Fibroblast of skin of right biceps (primary cell): ENCODE measurements around the gene TOX4.
"Not testable (repeated sequence)": the region's sequence is repeated elsewhere in the genome, so short reads cannot be mapped to it uniquely, and the experiment has no call there.

Experiments used
- DNase-seq: peaks from one replicate; pipeline ENCODE4 v3.0.0-alpha.2; 2013

Gene TOX4

GRCh38 chr14:21476925-21477681 lies at the start of gene TOX4, which contains the start of gene RAB2B:
Gene TOX4 (plus strand): TSS chr14:21477195. CDS start chr14:21477279, 84 bp downstream.
Gene RAB2B (minus strand): TSS chr14:21476959. CDS start chr14:21476872, 87 bp downstream.
- peak; percentile 98 for DNase-seq

- no peak for DNase-seq
Observed at GRCh38 chr14:21428930-21429329, 48.1 kb upstream of the TOX4 start.

DNA sequence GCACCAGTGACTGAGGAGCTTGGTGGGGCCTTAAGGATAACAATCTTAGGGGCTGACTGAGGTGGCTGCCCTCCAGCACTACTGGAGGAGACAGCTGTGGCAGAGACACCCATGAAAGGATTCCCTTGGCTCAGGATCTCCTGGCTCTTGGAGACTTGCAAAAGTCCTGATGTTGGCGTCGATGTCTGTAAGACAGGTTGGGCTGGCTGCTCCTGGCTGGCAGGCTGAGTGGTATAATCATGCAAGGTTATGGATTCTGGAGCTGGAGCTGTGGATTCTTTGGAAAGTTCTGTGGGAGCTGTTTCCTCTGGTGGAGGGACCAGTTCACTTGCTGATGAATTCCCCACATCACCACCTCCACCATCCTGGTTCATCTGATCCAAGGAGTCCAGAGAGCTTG lies 45.9 kb upstream of the TOX4 start:
- no peak for DNase-seq

DNA sequence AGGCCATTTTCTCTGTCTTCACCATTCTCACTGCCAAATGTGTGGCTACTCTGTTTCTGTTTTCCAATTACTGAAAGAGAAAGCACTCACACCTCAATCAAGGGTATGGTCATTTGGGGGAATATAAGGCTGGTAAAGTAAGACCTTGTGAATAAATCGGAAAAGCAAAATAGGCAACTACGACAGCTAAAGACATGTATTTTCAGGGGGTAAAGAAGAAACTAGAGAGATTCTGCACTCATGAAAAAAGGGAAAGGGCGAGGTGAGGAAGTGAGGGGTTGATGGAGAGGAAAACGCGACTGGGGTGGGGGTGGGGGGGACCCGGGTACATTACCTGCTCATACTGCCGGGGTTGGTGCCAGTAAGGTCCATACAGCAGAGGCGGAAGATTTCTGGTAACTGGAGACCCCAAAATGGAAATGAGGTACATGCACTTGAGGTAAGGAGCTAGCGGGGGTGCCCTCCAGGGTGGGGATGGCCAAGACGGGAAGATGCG lies 40.4 kb upstream of the TOX4 start:
- DNase-seq = no peak

GRCh38 chr14:21437063-21437901 lies 39.7 kb upstream of the TOX4 start:
- peak; percentile 100 for DNase-seq

- DNase-seq = no peak
Observed at GRCh38 chr14:21440859-21441258, 36.1 kb upstream of the TOX4 start.

GRCh38 chr14:21442657-21443056 lies 34.3 kb upstream of the TOX4 start:
- not testable (repeated sequence) for DNase-seq

DNA sequence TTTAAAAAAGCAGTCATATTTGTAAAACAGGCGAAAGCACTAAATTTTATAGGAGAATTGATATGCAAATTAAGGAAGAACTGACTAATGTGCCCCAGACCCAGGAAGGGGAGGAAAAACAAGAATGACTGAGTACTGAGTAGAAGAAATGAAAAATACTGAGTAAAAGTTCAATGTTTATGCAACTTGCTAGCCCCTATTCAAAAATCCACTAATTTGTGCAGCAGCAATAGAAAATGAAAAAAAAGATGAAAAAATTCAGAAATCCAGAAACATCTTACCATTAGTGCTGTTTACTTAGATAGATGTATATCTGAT lies 27.1 kb upstream of the TOX4 start:
- no peak for DNase-seq

DNA sequence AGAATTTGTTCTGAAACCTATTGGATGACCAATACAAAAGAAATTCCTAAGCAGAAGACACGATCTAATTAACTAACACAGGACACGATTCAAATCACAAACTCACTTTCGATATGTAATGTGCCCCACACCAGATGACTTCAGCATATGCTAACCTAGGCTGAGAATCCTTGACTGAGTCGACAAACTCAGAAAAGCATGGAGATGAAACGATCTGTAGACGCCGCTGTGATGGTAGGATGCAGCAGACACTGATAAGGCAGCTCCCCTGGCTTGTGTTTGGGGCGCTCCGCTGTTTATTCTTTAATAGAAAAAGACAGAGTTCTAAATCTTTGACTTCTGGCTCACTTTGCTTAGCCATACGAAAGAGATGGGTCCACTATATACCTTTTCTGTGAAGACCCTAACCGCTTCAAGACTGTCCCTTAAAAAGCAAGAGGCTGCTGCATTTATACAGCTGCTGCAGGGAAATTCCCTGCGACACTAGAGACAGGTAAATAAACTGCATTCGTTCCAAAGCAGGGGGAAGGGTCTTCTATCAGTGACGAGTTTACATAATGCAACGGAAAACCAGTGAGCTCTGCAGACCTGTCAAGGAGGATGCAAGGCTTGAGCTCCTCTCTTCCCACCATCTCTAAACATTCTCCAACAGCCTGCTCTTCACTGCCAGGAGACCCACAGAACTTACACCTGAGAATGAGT lies 22.0 kb upstream of the TOX4 start:
- DNase-seq = no peak

- no peak for DNase-seq
Observed at GRCh38 chr14:21455592-21455911, 21.4 kb upstream of the TOX4 start.

DNA sequence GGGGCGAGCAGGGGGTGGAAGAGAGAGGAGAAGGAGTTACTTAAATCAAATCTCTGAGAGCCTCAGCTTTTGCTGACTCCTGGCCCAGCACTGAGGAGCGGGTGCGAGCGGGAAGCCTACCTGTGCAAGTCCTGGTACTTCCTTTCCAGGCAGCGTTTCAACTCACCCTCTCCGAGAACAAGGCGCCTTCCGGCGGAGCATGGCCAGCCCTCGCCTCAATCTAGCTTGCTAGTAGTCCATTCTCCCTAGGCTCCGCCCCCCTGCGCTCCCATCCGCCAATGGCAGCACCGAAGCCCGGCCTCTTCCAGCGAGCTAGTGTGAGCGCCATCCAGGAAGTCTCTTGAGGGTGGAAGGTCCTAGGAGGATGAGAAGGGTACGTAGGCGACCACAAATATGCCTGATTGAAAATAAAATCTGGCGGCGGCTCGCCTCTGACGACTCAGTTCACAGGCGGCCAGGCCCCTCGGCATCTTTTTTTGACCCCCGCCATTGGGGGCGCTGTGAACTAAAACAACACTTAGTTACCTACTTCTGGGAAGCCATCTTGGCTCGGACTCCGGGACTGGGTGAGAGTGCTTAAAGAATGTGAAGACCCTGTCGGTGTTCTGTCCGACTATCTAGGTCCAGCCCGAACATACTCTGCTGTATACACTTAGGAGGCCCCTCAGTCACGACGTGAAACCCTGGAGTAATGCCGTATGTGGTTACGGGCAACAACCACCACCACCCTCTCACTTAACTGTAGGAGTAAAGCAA lies 20.9 kb upstream of the TOX4 start, which contains the start of gene CHD8:
Gene CHD8, minus strand, starts transcription at position 212 of the 756 bp plus-strand sequence. CDS start 24,480 bp downstream, outside the sequence.
- DNase-seq = peak; percentile 100

GRCh38 chr14:21467616-21468015 lies 9.4 kb upstream of the TOX4 start:
- peak; percentile 96 for DNase-seq

DNA sequence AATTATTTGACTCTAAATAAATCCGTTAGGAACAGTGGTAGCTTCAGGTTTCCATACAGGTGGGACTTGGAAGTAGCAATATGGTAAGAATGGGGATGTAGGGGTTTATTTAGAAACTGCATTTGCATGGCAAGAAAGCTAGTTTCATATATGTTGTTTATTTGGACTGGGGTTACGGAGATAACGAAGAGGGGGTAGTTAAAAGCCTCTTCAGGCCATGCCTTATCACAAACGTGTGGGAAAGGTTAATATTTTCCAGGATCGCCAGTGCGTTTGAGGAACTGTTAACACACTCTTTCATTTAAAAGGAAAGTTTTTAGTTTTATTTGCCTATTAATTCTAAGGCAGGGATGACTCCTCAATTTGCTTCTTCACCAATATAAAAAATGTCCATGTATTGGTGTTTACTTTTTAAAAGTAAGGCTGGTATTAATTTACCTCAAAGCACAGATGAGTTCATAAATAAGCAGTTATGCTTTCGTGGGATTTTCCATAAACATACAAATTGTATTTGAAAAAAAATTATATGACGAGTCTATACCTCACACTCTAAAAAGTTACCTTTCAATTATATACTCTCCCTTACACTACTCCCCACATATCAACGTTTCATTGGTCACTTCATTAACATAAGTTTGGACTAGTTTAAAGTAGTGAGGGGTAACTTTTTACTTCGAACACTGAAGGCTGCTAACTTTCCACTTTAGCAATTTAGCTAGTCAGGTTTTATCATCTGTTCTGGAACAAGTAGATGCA lies 1.1 kb upstream of the TOX4 start:
- no peak for DNase-seq

DNA sequence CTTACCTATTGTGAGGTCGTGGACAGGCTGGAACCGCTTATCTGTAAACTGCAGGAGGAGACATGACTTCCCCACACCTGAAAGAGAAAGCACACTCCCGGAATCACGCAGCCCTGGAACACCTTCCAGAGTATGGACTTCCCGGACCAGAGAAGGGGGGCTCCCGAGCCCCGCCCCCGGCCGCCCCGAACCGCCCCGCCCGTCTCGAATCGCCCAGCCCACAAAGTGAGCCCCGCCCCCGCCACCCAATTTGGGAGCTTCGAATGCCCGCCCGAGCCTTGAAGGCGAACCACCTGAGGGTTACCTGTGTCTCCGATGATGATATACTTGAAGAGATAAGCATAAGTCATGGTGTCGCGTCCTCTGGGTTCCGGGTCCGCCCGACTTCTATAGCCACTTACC lies 471 bp upstream of the TOX4 start:
- DNase-seq = no peak

GRCh38 chr14:21486640-21487087 lies 9.7 kb downstream of the TOX4 start:
- DNase-seq = peak; percentile 77

GRCh38 chr14:21494902-21495762 lies 18.1 kb downstream of the TOX4 start:
- DNase-seq = peak; percentile 35

DNA sequence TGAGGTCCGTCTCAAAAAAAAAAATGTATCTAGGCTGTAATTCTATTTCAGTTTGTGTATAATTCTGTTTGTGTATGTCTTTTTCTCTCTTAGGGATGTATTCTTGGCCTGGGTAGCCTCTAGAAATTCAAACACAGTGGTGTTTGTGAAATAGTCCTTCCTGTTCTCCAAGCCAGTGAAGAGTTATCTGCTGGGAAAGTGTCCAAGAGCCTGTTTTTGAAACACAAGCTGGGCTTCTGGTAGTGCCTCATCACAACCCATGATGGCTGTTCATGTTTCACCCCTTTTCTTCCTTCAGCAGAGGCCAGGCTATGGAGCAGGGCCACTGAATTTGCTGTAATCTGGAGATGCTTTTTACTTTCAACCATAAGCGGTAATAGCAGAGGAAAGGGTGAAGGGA lies 19.5 kb downstream of the TOX4 start:
- no peak for DNase-seq

DNA sequence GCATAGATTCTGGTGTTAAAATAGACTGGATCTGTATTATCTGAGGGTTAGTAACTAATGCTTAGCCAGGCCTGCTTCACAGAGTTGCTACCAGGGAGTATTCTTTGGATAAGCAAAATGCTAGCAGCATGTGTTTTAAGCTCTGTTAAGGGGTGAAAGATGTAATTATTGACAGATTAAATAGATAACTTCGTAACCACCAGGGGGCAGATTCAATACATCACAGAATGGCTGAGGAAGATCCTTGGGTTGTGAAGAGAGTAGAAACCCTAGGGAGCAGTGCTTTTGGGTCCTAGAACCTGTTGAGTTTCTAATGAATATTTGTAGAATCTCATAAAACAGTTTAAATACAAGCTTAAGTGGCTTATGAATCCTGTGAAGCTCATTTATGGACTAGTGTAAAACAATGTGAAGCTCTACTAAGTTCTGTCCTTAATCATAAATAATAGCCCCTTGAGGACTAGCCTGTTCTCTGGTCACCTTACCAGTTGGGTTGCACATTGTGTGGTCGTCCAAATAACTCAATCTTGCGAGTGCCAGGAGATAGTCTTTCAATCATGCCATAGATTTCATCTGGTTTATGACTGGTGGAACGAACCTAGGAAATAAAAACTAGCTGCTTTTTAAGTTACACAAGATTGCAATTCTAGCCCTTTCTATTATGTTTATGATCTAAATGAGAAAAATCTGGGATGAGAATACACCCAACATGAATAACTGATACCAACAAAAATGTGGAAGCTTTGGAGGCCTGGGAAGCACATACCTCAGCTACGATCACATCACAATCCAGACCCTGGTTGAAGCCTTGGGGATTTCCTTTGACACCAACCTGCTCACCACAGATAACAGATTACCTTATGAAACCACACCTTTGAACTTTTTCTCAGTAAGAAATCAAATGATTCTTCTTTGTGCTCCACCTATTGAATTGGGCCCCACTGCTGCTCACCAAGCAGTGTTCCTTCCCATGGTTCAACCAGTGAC lies 21.8 kb downstream of the TOX4 start:
- peak; percentile 36 for DNase-seq

DNA sequence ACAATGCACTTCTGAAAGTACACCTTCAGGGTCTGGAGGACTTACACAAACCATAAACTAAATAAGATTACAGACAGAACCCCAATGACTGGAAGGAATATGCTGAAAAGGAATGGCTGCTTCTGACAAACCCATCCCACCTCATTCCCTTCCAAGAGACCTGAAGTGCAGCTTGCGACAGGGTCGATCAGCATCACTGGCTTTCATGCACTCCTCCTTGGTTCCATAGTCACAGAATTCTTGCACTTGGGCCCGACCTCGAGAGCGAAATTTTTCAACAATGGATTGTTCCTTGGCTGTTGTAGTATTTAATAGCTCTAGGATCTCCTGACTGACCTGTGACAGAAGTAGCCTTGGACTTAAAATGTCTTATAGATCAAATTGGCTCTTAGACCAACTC lies 24.6 kb downstream of the TOX4 start:
- DNase-seq = no peak
